HepG2 (cell line): ENCODE results near the gene WDR27. TPM values are rescaled to one million over a fixed set of nuclear protein-coding genes. Genes with fewer than 3 reads are reported as not detected.

ENCODE experiments used
- ATAC-seq: fragments of 200-7000 bp; cut with Tn5 transposase; 3 replicates; pipeline ENCODE4 v1.9.1; 2020; ENCODE audit warnings: mild to moderate bottlenecking, moderate library complexity
- BruUV-seq: library from RNA; stranded (reverse); fragments of 400-500 nt; replicated peaks from 2 replicates; lab custom pipeline; 2021; lab: Mats Ljungman, UMichigan
- CTCF ChIA-PET: fragments of 300-600 bp; formaldehyde crosslinking; extraction: SDS; loops from one replicate; lab custom pipeline; 2021; ENCODE audit warnings: low total read pairs, inconsistent platforms, low intra/inter-chr PET ratio; lab: Yijun Ruan, JAX
- POLR2A ChIA-PET: fragments of 350-600 bp; sonication (Branson Sonifier 250); formaldehyde crosslinking; loops from one replicate; lab custom pipeline; 2020; ENCODE audit warnings: antibody characterized with exemption, inconsistent platforms; lab: Yijun Ruan, JAX
- DNase-seq: peaks from one replicate; pipeline ENCODE4 v3.0.0-alpha.2; 2015; ENCODE audit warnings: low spot score
- FAIRE-seq: peaks from 3 replicates; lab custom pipeline; 2011; peaks lifted over from hg19 to GRCh38; lab: Jason Lieb, UNC
- H2AFZ ChIP-seq: one replicate; pipeline ENCODE4 v1.6.1; 2011; ENCODE audit warnings: low read length, inconsistent platforms
- H3K27ac ChIP-seq: fragments of 300-600 bp; 3 replicates; pipeline ENCODE4 v1.8.0; 2011; ENCODE audit warnings: mixed run types, mild to moderate bottlenecking, mixed read lengths, low read length, inconsistent platforms; ENCODE audit not compliant: insufficient read depth; ENCODE audit errors: extremely low read length
- H3K27me3 ChIP-seq, 2 experiments: fragments of 200-600 bp in 1 of 2; 2 replicates in 1 of 2; 3 replicates in 1 of 2; pipeline versions ENCODE4 v1.6.0 to v1.8.0; 2011; ENCODE audit warnings: low read length in 2 of 2, mild to moderate bottlenecking in 2 of 2, moderate library complexity in 2 of 2, inconsistent platforms in 1 of 2; ENCODE audit not compliant: insufficient read depth in 2 of 2, control insufficient read depth in 1 of 2
- H3K36me3 ChIP-seq, 2 experiments: fragments of 200-600 bp in 1 of 2; replicated peaks in 1 of 2; 2 replicates in 1 of 2; 3 replicates in 1 of 2; pipeline versions ENCODE4 v1.5.1 to v1.8.0; 2011; ENCODE audit warnings: low read length in 2 of 2, inconsistent platforms in 1 of 2; ENCODE audit not compliant: insufficient read depth in 2 of 2, control insufficient read depth in 1 of 2
- H3K4me1 ChIP-seq: 2 replicates; pipeline ENCODE4 v1.5.1; 2012; ENCODE audit warnings: low read length, inconsistent platforms; ENCODE audit not compliant: insufficient read depth
- H3K4me2 ChIP-seq: 2 replicates; pipeline ENCODE4 v1.6.0; 2011; ENCODE audit warnings: low read depth, low read length, inconsistent platforms
- H3K4me3 ChIP-seq, 3 experiments: fragments of 200-600 bp in 1 of 3; sonication (generic), shearing (Covaris generic) in 1 of 3; replicated peaks in 1 of 3; 2 replicates each; pipeline ENCODE4 v1.5.1; 2011 to 2016; ENCODE audit warnings: low read length in 3 of 3, inconsistent platforms in 2 of 3, low read depth in 2 of 3, mild to moderate bottlenecking in 2 of 3, control low read depth in 1 of 3, mixed read lengths in 1 of 3; ENCODE audit not compliant: insufficient read depth in 1 of 3
- H3K79me2 ChIP-seq: one replicate; pipeline ENCODE4 v1.6.1; 2011; ENCODE audit warnings: low read length, inconsistent platforms; ENCODE audit not compliant: insufficient read depth
- H3K9ac ChIP-seq: 2 replicates; pipeline ENCODE4 v1.6.0; 2011; ENCODE audit warnings: mild to moderate bottlenecking, low read depth, low read length, inconsistent platforms; ENCODE audit not compliant: insufficient read depth
- H3K9me3 ChIP-seq: 2 replicates; pipeline ENCODE4 v1.5.1; 2012; ENCODE audit warnings: mild to moderate bottlenecking, low read length
- H4K20me1 ChIP-seq: 2 replicates; pipeline ENCODE4 v1.6.0; 2011; ENCODE audit warnings: inconsistent platforms, mild to moderate bottlenecking, low read length, moderate library complexity; ENCODE audit not compliant: insufficient read depth
- CAMTA2 ChIP-seq: sonication (generic); formaldehyde crosslinking; IDR thresholded peaks from 2 replicates; pipeline ENCODE4 v1.4.0; 2020; ENCODE audit warnings: mild to moderate bottlenecking, missing genetic modification reagents, borderline replicate concordance
- DNMT3B ChIP-seq: conservative IDR thresholded peaks from 2 replicates; pipeline ENCODE4 v1.6.1; 2016; ENCODE audit warnings: missing biosample characterization, control low read depth
- ETV6 ChIP-seq: sonication (generic); formaldehyde crosslinking; conservative IDR thresholded peaks from 2 replicates; pipeline ENCODE4 v1.4.0; 2020; ENCODE audit warnings: missing genetic modification reagents
- HNRNPH1 ChIP-seq: fragments of 200-400 bp; formaldehyde crosslinking; optimal IDR thresholded peaks from 2 replicates; pipeline ENCODE3; 2017; ENCODE audit warnings: mild to moderate bottlenecking, low read depth, low read length
- JARID2 ChIP-seq: sonication (generic); formaldehyde crosslinking; IDR thresholded peaks from 2 replicates; pipeline ENCODE4 v1.8.1; 2023; ENCODE audit warnings: missing genetic modification reagents, inconsistent platforms; ENCODE audit not compliant: insufficient replicate concordance
- MLX ChIP-seq: IDR thresholded peaks from 2 replicates; pipeline ENCODE4 v1.6.1; 2016
- MYC ChIP-seq: sonication (generic); formaldehyde crosslinking; IDR thresholded peaks from 2 replicates; pipeline ENCODE4 v1.9.0; 2021; ENCODE audit warnings: missing genetic modification reagents, borderline replicate concordance
- RBM39 ChIP-seq: fragments of 200-400 bp; formaldehyde crosslinking; IDR thresholded peaks from one replicate; pipeline ENCODE4 v1.6.1; 2018; ENCODE audit warnings: antibody characterized with exemption, mild to moderate bottlenecking, low read depth, low read length; ENCODE audit not compliant: poor library complexity, severe bottlenecking
- RELA ChIP-seq: sonication (generic); formaldehyde crosslinking; IDR thresholded peaks from 2 replicates; pipeline ENCODE4 v1.4.0; 2020; ENCODE audit warnings: missing genetic modification reagents
- SRSF9 ChIP-seq: fragments of 200-400 bp; formaldehyde crosslinking; IDR thresholded peaks from 2 replicates; pipeline ENCODE4 v1.6.1; 2018; ENCODE audit warnings: borderline replicate concordance, mild to moderate bottlenecking, low read depth, low read length; ENCODE audit not compliant: insufficient read depth, poor library complexity, severe bottlenecking
- TCF12 ChIP-seq, 2 experiments: fragments of 450-650 bp in 1 of 2; sonication (generic) in 1 of 2; formaldehyde crosslinking in 1 of 2; IDR thresholded peaks; 2 replicates each; pipeline versions ENCODE4 v1.6.1 to v1.8.0; 2017 to 2022; ENCODE audit warnings: antibody characterized with exemption in 1 of 2, mild to moderate bottlenecking in 1 of 2, missing genetic modification reagents in 1 of 2, moderate library complexity in 1 of 2
- ZNF333 ChIP-seq: sonication (generic); formaldehyde crosslinking; IDR thresholded peaks from 2 replicates; pipeline ENCODE4 v1.4.0; 2020; ENCODE audit warnings: mild to moderate bottlenecking, missing genetic modification reagents, borderline replicate concordance
- ZNF354B ChIP-seq: sonication (generic); formaldehyde crosslinking; IDR thresholded peaks from 2 replicates; pipeline ENCODE4 v1.8.0; 2022; ENCODE audit warnings: mild to moderate bottlenecking, missing genetic modification reagents
- ZNF572 ChIP-seq: sonication (generic); formaldehyde crosslinking; IDR thresholded peaks from 2 replicates; pipeline ENCODE4 v1.5.1; 2020; ENCODE audit warnings: mild to moderate bottlenecking, missing genetic modification reagents
- ZNF674 ChIP-seq: sonication (generic); formaldehyde crosslinking; IDR thresholded peaks from 2 replicates; pipeline ENCODE4 v1.5.0; 2020; ENCODE audit warnings: low read depth, mild to moderate bottlenecking, missing genetic modification reagents
- WGBS: methylation state at CpG from one replicate; pipeline ENCODE4 v1.1.6; 2017; ENCODE audit warnings: low lambda C conversion rate; 5-methylcytosine and 5-hydroxymethylcytosine counted together
- in situ Hi-C: cut with HindIII; loops from 2 replicates; pipeline ENCODE4 v1.10.0; 2017; ENCODE audit warnings: low pct_unique_long_range_greater_than_20kb; ENCODE audit not compliant: extremely low pct_ligation_motif_present
- intact Hi-C: fragments of 100-400 bp; cut with micrococcal nuclease; formaldehyde crosslinking; loops from one replicate; pipeline ENCODE4 v1.10.0; 2022; ENCODE audit not compliant: unreplicated experiment
- polyA plus RNA-seq, 8 experiments: library from polyadenylated mRNA; depleted of rRNA in 3 of 8; stranded (reverse) in 7 of 8; unstranded in 1 of 8; fragments of >200 nt; fragmentation: Illumina TruSeq in 4 of 8; extraction: Trizol in 4 of 8; gene quantifications; 2 replicates each; pipeline versions ENCODE4 v1.2.1 to v1.2.3, GENCODE V29; 2011 to 2016; ENCODE audit warnings: low read depth in 4 of 8, missing spikeins in 1 of 8, mixed read lengths in 1 of 8; ENCODE audit not compliant: insufficient read depth in 1 of 8
- total RNA-seq, 5 experiments: library from RNA; depleted of rRNA; stranded (reverse); fragments of >200 nt; fragmentation: Illumina TruSeq; extraction: Trizol; gene quantifications; 2 replicates each; pipeline ENCODE4 v1.2.3, GENCODE V29; 2016; ENCODE audit warnings: low read depth in 1 of 5
- TF ChIP-seq, protein P1 (sequence below): fragments of 450-650 bp; IDR thresholded peaks from 2 replicates; pipeline ENCODE4 v1.6.1; 2017
- TF ChIP-seq, protein P2 (sequence below): IDR thresholded peaks from 2 replicates; pipeline ENCODE4 v1.6.1; 2016; ENCODE audit warnings: missing compliant biosample characterization, missing genetic modification reagents, borderline replicate concordance

The WDR27 gene
- total and polyA plus RNA-seq, 2 of the 13 experiments (the other 11 are each of a cell fraction or from before 2014, with no cell fraction given): 34.1 to 80.3 TPM

DNA sequence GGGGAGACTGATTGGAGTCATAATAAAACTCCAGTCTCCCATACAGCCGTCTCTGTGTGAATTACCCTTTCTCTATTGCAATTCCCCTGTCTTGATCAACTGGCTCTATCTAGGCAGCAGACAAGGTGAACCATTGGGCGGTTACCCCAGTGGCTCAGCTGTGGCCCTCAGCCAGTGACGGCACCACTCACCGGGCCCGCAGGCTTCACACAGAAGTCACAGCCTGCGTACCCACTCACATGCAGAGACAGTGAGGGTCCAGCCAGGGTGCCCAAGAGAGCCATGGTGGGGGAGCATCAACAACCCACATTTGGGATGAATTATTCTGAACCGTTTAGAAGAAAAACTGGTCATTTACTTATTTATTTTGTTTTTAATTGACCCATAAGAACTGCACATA, 78.5 kb downstream of the WDR27 start:
- no peak overlapping the region for H3K9ac ChIP-seq
- no peak overlapping the region for H3K27ac ChIP-seq
- peaks cover 20% of the 10 kb centered on the region for H3K4me1 ChIP-seq
- intact Hi-C loops (no loop called here), in situ Hi-C loops (no loop called here)
- POLR2A ChIA-PET: no interaction called here
- CTCF ChIA-PET: no interaction called here
- no peaks in the 10 kb centered on the region for H3K27me3 ChIP-seq
- no TSS peak for BruUV-seq
- H4K20me1 ChIP-seq: no peaks in the 10 kb centered on the region
- H2AFZ ChIP-seq: no peak overlapping the region
- DNase-seq: no peak
- no peak for FAIRE-seq
- 89% methylated on average over 7 of the region's 7 CpGs for WGBS
- no peak overlapping the region for H3K4me3 ChIP-seq
- no peak for TF ChIP-seq MLX (CRISPR knock-in tag)
- no peak for ATAC-seq
- H3K9me3 ChIP-seq: no peaks in the 10 kb centered on the region
- no peak overlapping the region for H3K4me2 ChIP-seq
- peaks cover 19 to 29% of the 10 kb centered on the region in 2 experiments; a peak in 4 of 5 replicates for H3K36me3 ChIP-seq
- H3K79me2 ChIP-seq: no peaks in the 10 kb centered on the region

DNA sequence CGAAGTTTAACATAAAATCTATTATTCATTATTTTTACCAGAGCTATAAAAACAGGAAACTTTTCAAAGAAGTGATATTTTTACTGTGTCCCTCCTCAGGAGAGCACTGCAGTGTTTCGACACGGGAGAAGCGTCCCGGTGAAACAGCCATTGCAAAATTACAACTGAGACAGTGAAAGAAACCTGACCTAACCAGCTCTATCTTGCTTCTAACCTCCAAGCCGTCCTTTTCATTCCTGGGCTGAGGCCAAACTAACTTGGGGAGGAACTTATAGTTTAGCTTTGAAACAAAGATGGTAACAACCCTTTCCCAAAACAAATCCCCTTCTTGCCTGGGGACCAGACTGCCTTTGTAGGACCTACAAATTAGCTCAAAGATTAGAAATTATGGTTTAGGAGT, 79.2 kb downstream of the WDR27 start:
- H3K79me2 ChIP-seq: no peaks in the 10 kb centered on the region
- WGBS: 81% methylated on average over 6 of the region's 6 CpGs
- DNase-seq: no peak
- no TSS peak for BruUV-seq
- H3K36me3 ChIP-seq: peaks cover 19 to 28% of the 10 kb centered on the region in 2 experiments; a peak in 4 of 5 replicates
- H3K27me3 ChIP-seq: no peaks in the 10 kb centered on the region
- ChIA-PET CTCF (no interaction called here), POLR2A (no interaction called here)
- no peaks in the 10 kb centered on the region for H4K20me1 ChIP-seq
- no peak overlapping the region for H3K4me3 ChIP-seq
- in situ Hi-C loops: no loop called here
- H2AFZ ChIP-seq: no peak overlapping the region
- intact Hi-C loops: no loop called here
- peaks cover 20% of the 10 kb centered on the region for H3K4me1 ChIP-seq
- FAIRE-seq: no peak
- no peak overlapping the region for H3K9ac ChIP-seq
- H3K9me3 ChIP-seq: no peaks in the 10 kb centered on the region
- H3K27ac ChIP-seq: no peak overlapping the region
- no peak overlapping the region for H3K4me2 ChIP-seq
- no peak for ATAC-seq
- no peak for TF ChIP-seq CAMTA2 (CRISPR knock-in tag)
- no peak for TF ChIP-seq ZNF674 (CRISPR knock-in tag)
- TF ChIP-seq TCF12 (IDR thresholded peaks at IDR 0.05): no peak
- no peak for TF ChIP-seq TCF12 (CRISPR knock-in tag; IDR thresholded peaks at IDR 0.05)
- TF ChIP-seq ZNF333: no peak
- TF ChIP-seq, protein P1, sequence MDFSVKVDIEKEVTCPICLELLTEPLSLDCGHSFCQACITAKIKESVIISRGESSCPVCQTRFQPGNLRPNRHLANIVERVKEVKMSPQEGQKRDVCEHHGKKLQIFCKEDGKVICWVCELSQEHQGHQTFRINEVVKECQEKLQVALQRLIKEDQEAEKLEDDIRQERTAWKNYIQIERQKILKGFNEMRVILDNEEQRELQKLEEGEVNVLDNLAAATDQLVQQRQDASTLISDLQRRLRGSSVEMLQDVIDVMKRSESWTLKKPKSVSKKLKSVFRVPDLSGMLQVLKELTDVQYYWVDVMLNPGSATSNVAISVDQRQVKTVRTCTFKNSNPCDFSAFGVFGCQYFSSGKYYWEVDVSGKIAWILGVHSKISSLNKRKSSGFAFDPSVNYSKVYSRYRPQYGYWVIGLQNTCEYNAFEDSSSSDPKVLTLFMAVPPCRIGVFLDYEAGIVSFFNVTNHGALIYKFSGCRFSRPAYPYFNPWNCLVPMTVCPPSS: no peak
- no peak for TF ChIP-seq SRSF9
- TF ChIP-seq ETV6 (CRISPR knock-in tag): no peak
- TF ChIP-seq, protein P2, sequence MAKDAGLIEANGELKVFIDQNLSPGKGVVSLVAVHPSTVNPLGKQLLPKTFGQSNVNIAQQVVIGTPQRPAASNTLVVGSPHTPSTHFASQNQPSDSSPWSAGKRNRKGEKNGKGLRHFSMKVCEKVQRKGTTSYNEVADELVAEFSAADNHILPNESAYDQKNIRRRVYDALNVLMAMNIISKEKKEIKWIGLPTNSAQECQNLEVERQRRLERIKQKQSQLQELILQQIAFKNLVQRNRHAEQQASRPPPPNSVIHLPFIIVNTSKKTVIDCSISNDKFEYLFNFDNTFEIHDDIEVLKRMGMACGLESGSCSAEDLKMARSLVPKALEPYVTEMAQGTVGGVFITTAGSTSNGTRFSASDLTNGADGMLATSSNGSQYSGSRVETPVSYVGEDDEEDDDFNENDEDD (CRISPR knock-in tag): no peak
- TF ChIP-seq DNMT3B (CRISPR knock-in tag): no peak
- TF ChIP-seq ZNF354B (CRISPR knock-in tag): no peak
- TF ChIP-seq RBM39: no peak
- no peak for TF ChIP-seq RELA (CRISPR knock-in tag)
- TF ChIP-seq ZNF572 (CRISPR knock-in tag): no peak
- no peak for TF ChIP-seq HNRNPH1
- no peak for TF ChIP-seq JARID2 (CRISPR knock-in tag)
- no peak for TF ChIP-seq MYC
